HEK293 (cell line): ENCODE data around the gene TBC1D20.
"Not testable (repeated sequence)": the region's sequence is repeated elsewhere in the genome, so short reads cannot be mapped to it uniquely, and the experiment has no call there.

Experiments used
- CTCF ChIA-PET: fragments of 350-600 bp; formaldehyde crosslinking; extraction: SDS; loops from one replicate; lab custom pipeline; 2021; ENCODE audit warnings: antibody characterized with exemption; lab: Yijun Ruan, JAX
- POLR2A ChIA-PET: fragments of 300-600 bp; formaldehyde crosslinking; extraction: SDS; loops from one replicate; lab custom pipeline; 2020; ENCODE audit warnings: antibody characterized with exemption, inconsistent platforms; lab: Yijun Ruan, JAX
- H3K27ac ChIP-seq: fragments of 200-500 bp; sonication (Bioruptor generic); 2 replicates; pipeline ENCODE4 v1.5.1; 2014; ENCODE audit warnings: low read depth, low read length, control low read depth, inconsistent platforms; ENCODE audit errors: extremely low read depth
- H3K36me3 ChIP-seq, 2 experiments: fragments of 200-500 bp in 1 of 2; sonication (Bioruptor generic) in 1 of 2; 1 replicate in 1 of 2; 2 replicates in 1 of 2; pipeline ENCODE4 v1.5.1; 2014 to 2017; ENCODE audit warnings: inconsistent platforms in 2 of 2, low read length in 2 of 2; ENCODE audit not compliant: control insufficient read depth in 2 of 2, insufficient read depth in 1 of 2
- H3K4me1 ChIP-seq: fragments of 200-500 bp; sonication (Bioruptor generic); 2 replicates; pipeline ENCODE4 v1.5.1; 2014; ENCODE audit warnings: mild to moderate bottlenecking, low read length, inconsistent platforms; ENCODE audit not compliant: control insufficient read depth, insufficient read depth
- H3K4me3 ChIP-seq: 2 replicates; pipeline ENCODE4 v1.5.1; 2011; ENCODE audit warnings: low read depth, mild to moderate bottlenecking, control low read depth, low read length, moderate library complexity
- H3K9me3 ChIP-seq: fragments of 200-500 bp; sonication (Bioruptor generic); 2 replicates; pipeline ENCODE4 v1.5.1; 2014; ENCODE audit warnings: low read depth, low read length, inconsistent platforms; ENCODE audit not compliant: control insufficient read depth, insufficient read depth
- KLF16 ChIP-seq: fragments of 450-650 bp; formaldehyde crosslinking; IDR thresholded peaks from 2 replicates; pipeline ENCODE4 v1.5.1; 2017; ENCODE audit warnings: missing biosample characterization, missing genetic modification characterization
- OVOL3 ChIP-seq: fragments of 450-650 bp; formaldehyde crosslinking; IDR thresholded peaks from 2 replicates; pipeline ENCODE4 v1.5.1; 2016; ENCODE audit warnings: missing biosample characterization, missing genetic modification characterization
- PRDM6 ChIP-seq: fragments of 450-650 bp; formaldehyde crosslinking; IDR thresholded peaks from 2 replicates; pipeline ENCODE4 v1.5.1; 2017; ENCODE audit warnings: missing biosample characterization, missing genetic modification characterization
- SCRT1 ChIP-seq: fragments of 450-650 bp; formaldehyde crosslinking; IDR thresholded peaks from 2 replicates; pipeline ENCODE4 v1.5.1; 2016; ENCODE audit warnings: missing biosample characterization, missing genetic modification characterization, borderline replicate concordance
- WT1 ChIP-seq: fragments of 450-650 bp; formaldehyde crosslinking; IDR thresholded peaks from 2 replicates; pipeline ENCODE4 v1.5.1; 2016; ENCODE audit warnings: missing biosample characterization, missing genetic modification characterization
- ZFP41 ChIP-seq: fragments of 450-650 bp; formaldehyde crosslinking; IDR thresholded peaks from 2 replicates; pipeline ENCODE4 v1.5.1; 2016; ENCODE audit warnings: missing biosample characterization, missing genetic modification characterization, borderline replicate concordance
- ZNF121 ChIP-seq: fragments of 450-650 bp; formaldehyde crosslinking; IDR thresholded peaks from 2 replicates; pipeline ENCODE4 v1.5.1; 2016; ENCODE audit warnings: missing biosample characterization, missing genetic modification characterization
- ZNF341 ChIP-seq: fragments of 450-650 bp; formaldehyde crosslinking; IDR thresholded peaks from 2 replicates; pipeline ENCODE4; 2016; ENCODE audit warnings: low read depth, missing biosample characterization, missing genetic modification characterization
- ZNF398 ChIP-seq: fragments of 450-650 bp; formaldehyde crosslinking; IDR thresholded peaks from 2 replicates; pipeline ENCODE4 v1.5.1; 2017; ENCODE audit warnings: missing biosample characterization, missing genetic modification characterization
- ZNF510 ChIP-seq: fragments of 450-650 bp; formaldehyde crosslinking; IDR thresholded peaks from 2 replicates; pipeline ENCODE4 v1.5.1; 2018; ENCODE audit warnings: mild to moderate bottlenecking, missing genetic modification characterization, missing biosample characterization; ENCODE audit not compliant: insufficient replicate concordance
- ZNF544 ChIP-seq: fragments of 450-650 bp; formaldehyde crosslinking; IDR thresholded peaks from 2 replicates; pipeline ENCODE4 v1.5.0; 2017; ENCODE audit warnings: missing biosample characterization, missing genetic modification characterization
- ZNF664 ChIP-seq: fragments of 450-650 bp; formaldehyde crosslinking; IDR thresholded peaks from 2 replicates; pipeline ENCODE4 v1.5.1; 2016; ENCODE audit warnings: missing biosample characterization, missing genetic modification characterization
- ZNF692 ChIP-seq: fragments of 450-650 bp; formaldehyde crosslinking; IDR thresholded peaks from 2 replicates; pipeline ENCODE4 v1.5.1; 2016; ENCODE audit warnings: missing biosample characterization, missing genetic modification characterization
- TF ChIP-seq, protein P1 (sequence below): fragments of 450-650 bp; formaldehyde crosslinking; IDR thresholded peaks from 2 replicates; pipeline ENCODE4 v1.5.1; 2016; ENCODE audit warnings: missing biosample characterization, missing genetic modification characterization, low read depth
- TF ChIP-seq, protein P2 (sequence below): fragments of 450-650 bp; formaldehyde crosslinking; IDR thresholded peaks from 2 replicates; pipeline ENCODE4 v1.5.1; 2016; ENCODE audit warnings: missing biosample characterization, missing genetic modification characterization

TBC1D20 gene

DNA sequence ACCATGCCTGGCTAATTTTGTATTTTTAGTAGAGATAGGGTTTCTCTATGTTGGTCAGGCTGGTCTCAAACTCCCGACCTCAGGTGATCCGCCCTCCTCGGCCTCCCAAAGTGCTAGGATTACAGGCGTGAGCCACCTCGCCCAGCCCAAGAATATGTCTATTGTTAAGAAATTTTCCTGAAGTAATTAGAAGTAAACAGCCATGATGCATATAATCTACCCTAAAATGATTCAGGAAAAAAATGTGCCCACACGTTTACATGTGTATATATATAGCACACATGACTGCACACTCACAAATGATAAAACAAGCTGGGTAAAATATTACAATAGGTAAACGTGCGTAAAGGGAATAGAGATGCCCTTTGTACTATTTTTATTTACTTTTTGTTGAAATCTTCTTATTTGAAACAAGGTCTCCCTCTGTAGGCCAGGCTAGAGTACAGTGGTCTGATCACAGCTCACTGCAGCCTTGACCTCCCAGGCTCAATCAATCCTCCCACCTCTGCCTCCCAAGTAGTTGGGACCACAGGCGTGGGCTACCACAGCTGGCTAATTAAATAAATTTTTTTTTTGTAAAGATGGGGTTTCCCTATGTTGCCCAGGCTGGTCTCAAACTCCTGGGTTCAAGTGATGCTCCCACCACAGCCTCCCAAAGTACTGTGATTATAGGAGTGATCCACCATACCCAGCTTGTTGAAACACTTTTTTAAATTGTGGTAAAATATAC lies 48.2 kb upstream of the TBC1D20 start:
- CTCF ChIA-PET = interaction anchor here (0.7 kb wide), 1 partner anchor 11 kb away, joined by 3 read pairs; no protein-coding TSS in a partner anchor
- Histone ChIP-seq H3K36me3 (peaks cover 34 to 41% of the 10 kb centered on the region in 2 experiments), H3K4me1 (peaks cover 10% of the 10 kb centered on the region; the same call in 1 of the 2 replicates)
- H3K9me3 ChIP-seq, H3K27ac ChIP-seq, H3K4me3 ChIP-seq: not testable (repeated sequence)
- POLR2A ChIA-PET = interaction anchor here (2.0 kb wide), 1 partner anchor 33 kb away, joined by 5 read pairs; the partner anchor contains the start of gene CSNK2A1

DNA sequence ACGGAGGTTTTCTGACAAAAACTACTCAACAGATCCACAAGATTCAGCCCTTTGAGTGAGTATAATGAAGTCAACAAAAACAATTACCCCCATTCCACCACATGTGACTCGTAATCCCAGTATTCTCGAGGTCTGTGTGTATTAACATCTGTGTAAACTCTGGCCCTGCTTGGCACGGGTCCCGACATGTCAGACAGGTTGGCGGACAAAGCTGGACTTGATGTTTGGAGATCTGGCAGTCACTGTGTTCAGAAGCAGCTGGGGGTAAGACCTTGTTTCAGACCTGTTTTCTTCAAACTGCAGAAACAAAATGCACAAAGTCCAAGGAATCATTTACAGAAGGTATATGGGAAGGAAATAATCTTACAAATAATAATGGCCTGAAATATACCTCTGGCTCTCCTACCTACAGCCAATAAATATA lies 46.0 kb upstream of the TBC1D20 start:
- POLR2A ChIA-PET, H3K4me1 ChIP-seq, H3K4me3 ChIP-seq, H3K27ac ChIP-seq, CTCF ChIA-PET, H3K9me3 ChIP-seq: not testable (repeated sequence)
- TF ChIP-seq PRDM6 (tag by site-specific recombination) = peak; percentile 50; the same call in 1 of the 2 replicates
- peaks cover 48 to 51% of the 10 kb centered on the region in 2 experiments for H3K36me3 ChIP-seq

GRCh38 chr20:507761-508332 lies 45.5 kb upstream of the TBC1D20 start:
- peaks cover 8% of the 10 kb centered on the region; the same call in 1 of the 2 replicates for H3K4me1 ChIP-seq
- TF ChIP-seq, protein P1, sequence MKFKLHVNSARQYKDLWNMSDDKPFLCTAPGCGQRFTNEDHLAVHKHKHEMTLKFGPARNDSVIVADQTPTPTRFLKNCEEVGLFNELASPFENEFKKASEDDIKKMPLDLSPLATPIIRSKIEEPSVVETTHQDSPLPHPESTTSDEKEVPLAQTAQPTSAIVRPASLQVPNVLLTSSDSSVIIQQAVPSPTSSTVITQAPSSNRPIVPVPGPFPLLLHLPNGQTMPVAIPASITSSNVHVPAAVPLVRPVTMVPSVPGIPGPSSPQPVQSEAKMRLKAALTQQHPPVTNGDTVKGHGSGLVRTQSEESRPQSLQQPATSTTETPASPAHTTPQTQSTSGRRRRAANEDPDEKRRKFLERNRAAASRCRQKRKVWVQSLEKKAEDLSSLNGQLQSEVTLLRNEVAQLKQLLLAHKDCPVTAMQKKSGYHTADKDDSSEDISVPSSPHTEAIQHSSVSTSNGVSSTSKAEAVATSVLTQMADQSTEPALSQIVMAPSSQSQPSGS (tag by site-specific recombination) = peak; percentile 43; the same call in 1 of the 2 replicates
- TF ChIP-seq ZNF692 = no peak
- CTCF ChIA-PET = interaction anchor here (1.0 to 1.1 kb wide), 2 partner anchors 153 to 157 kb away, joined by 5 to 6 read pairs; no protein-coding TSS in a partner anchor
- H3K36me3 ChIP-seq = peaks cover 52 to 56% of the 10 kb centered on the region in 2 experiments
- POLR2A ChIA-PET = interaction anchor here (0.6 kb wide), 1 partner anchor 144 kb away, joined by 6 read pairs; no protein-coding TSS in a partner anchor
- H3K4me3 ChIP-seq = no peak overlapping the region
- H3K9me3 ChIP-seq = no peaks in the 10 kb centered on the region
- H3K27ac ChIP-seq = no peak overlapping the region

DNA sequence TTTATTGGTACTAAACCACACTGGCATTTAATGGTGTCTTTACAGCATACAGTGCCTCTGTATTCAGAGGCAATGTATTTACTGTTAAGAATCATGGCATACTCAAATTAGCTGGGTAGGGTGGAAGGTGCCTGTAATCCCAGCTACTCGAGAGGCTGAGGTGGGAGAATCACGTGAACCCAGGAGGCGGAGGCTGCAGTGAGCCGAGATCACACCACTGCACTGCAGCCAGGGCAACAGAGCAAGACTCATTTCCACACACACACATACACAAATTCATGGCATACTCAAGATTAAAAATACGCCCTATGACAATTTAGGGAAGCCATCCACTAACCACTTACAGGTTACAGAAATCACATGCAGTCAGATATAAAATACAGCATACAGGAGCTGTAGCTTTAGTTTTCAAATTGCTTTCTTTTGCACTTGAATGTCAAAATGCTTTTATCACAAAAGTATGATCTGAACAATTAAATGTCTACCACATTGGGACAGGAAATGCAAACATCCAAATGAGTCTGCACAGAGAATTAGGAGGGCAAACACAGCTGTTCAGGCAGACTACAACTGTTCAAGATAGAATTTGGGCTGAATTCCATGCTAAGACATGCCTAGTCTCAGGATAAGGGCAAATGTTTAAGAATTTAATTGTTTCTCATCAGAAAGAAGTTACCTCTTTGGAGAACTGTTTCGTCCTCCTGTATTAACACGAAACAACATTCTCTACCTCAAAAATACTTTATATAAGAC lies 44.8 kb upstream of the TBC1D20 start:
- Histone ChIP-seq H3K36me3 (peaks cover 58 to 63% of the 10 kb centered on the region in 2 experiments), H3K9me3 (no peaks in the 10 kb centered on the region), H3K4me3 (no peak overlapping the region), H3K27ac (no peak overlapping the region), H3K4me1 (peaks cover 8% of the 10 kb centered on the region; the same call in 1 of the 2 replicates)
- ChIA-PET CTCF (interaction anchor here (1.0 to 1.1 kb wide), 2 partner anchors 152 to 158 kb away, joined by 5 to 6 read pairs; no protein-coding TSS in a partner anchor), POLR2A (interaction anchor here (0.6 kb wide), 1 partner anchor 145 kb away, joined by 6 read pairs; no protein-coding TSS in a partner anchor)
- TF ChIP-seq ZNF121 (no peak), SCRT1 (tag by site-specific recombination) (no peak), ZNF398 (tag by site-specific recombination) (no peak), ZNF341 (no peak), KLF16 (tag by site-specific recombination) (no peak), ZNF544 (tag by site-specific recombination) (no peak), ZNF510 (tag by site-specific recombination) (no peak), ZFP41 (tag by site-specific recombination) (no peak), OVOL3 (tag by site-specific recombination) (no peak), ZNF664 (tag by site-specific recombination) (no peak), WT1 (tag by site-specific recombination) (no peak)
- TF ChIP-seq, protein P2, sequence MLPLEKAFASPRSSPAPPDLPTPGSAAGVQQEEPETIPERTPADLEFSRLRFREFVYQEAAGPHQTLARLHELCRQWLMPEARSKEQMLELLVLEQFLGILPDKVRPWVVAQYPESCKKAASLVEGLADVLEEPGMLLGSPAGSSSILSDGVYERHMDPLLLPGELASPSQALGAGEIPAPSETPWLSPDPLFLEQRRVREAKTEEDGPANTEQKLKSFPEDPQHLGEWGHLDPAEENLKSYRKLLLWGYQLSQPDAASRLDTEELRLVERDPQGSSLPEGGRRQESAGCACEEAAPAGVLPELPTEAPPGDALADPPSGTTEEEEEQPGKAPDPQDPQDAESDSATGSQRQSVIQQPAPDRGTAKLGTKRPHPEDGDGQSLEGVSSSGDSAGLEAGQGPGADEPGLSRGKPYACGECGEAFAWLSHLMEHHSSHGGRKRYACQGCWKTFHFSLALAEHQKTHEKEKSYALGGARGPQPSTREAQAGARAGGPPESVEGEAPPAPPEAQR (tag by site-specific recombination) = no peak
